ENCODE measurements around the gene CUEDC2.

CUEDC2 gene

DNA sequence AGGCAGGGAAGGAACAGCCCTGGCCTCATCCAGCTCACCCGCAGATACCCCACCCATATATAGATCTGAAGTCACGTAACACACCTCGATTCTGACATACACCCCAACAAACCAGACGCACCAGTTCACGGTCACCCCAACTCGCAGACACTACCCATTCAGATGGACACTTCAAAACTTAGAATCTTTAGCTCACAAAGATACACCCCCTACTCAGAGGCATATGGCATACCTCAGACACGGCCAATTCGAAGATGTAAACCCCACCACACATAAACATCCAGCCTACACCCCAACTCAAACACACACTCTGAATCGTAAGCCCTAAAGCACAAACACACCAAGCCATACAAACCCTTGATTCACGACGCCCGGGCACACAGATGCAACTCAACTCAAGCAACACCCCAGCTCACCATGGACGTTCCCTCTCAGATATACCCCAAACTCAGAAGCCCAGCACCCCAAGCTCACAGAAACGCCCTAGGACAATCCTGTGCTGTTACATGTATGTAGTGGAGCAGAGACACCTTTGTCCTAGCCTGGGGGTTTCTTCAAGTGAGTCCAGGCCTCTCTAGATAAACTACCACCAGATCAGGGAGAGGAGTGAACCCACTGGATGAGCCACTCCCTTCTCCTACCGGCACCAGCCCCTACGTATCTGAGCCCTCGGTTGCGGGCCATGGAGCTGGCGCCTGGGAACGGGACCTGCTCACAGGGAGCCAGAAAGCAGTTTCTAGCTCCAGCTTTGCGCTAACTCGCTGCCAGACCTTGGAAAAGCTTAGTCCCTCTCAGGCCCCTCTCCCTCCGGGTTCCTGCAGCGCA is 22.6 kb downstream of the CUEDC2 start:
- no peak for DNase-seq

GRCh38 chr10:102408728-102409603 is 23.4 kb downstream of the CUEDC2 start:
- peak; percentile 87 for DNase-seq

DNA sequence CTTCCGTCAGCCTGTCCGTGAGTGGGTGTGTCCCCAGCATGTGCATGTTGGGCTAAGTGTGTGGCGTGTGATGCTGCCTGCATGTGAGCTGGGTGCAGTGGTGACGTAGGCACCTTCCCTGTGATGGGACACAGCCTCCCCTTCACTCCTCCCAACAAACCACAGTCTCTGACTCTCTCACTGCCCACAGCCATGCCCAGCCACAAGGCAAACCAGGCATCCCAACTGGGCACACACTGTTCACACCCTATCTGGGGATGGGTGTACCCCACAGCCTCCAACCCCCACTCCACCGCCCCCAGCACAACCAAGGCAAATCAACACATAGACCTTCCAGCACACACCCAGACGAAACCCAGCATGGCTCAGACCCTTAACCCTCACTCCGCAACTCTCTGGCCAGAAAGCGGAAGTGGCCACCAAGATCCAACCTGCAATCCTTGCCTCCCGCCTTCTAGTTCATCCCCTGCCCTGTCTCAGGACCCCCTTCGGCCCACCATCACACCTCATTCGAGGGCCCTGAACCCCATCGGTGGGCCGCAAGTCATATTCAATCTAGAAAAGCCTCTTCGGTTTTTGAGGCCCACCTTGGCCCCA is 24.1 kb downstream of the CUEDC2 start:
- peak; percentile 35 for DNase-seq

- DNase-seq = no peak
These were observed 24.8 kb downstream of the CUEDC2 start for GRCh38 chr10:102407425-102408130.

GRCh38 chr10:102406815-102407214 is 25.6 kb downstream of the CUEDC2 start:
- no peak for DNase-seq

DNA sequence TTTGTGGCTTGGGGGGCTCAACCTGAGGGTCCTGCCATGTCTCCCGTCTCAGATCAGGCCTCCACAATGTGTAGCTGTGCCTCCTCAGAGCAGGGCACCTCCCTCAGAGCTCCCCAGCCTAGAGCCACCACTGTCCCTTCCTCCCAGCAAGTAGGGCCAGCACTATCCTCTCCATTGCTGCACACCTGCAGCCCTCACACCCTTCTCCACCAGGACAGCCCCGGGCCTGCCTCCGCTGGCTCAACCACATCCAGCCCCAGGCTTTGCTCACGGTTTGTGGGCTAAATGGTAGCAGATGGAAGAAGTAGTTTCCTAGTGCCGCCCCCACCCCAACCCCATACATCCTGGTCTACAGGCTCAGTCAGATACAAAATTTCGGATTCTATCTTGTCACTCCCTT is 26.7 kb downstream of the CUEDC2 start:
- DNase-seq = no peak

DNA sequence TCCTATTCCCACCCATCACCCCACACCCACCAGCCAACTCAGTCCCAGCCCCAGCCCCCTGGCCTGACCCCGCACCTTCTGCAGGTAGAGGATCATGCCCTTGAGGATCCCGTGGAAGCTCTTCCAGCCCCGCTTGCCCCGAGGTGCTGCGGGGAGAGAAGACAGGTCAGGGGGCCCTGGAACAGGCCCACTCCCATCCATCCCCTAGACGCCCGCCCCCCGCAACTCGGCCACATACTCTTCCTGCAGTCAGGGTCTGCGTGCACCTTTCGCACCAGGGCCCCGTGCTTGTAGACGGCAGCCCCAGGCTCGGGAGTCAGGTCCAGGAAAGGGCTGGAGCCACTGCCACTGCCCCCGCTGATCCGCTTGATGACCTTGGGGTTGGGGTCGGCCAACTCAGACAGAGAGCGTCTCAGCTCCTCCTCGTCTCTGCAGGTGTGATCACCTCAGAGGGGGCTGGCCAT is 27.2 kb downstream of the CUEDC2 start:
- no peak for DNase-seq

GRCh38 chr10:102404361-102405107 is 27.8 kb downstream of the CUEDC2 start:
- DNase-seq = no peak

GRCh38 chr10:102403115-102403514 is 29.3 kb downstream of the CUEDC2 start:
- DNase-seq = no peak

- no peak for DNase-seq
These were observed 29.9 kb downstream of the CUEDC2 start for GRCh38 chr10:102402512-102402896.

DNA sequence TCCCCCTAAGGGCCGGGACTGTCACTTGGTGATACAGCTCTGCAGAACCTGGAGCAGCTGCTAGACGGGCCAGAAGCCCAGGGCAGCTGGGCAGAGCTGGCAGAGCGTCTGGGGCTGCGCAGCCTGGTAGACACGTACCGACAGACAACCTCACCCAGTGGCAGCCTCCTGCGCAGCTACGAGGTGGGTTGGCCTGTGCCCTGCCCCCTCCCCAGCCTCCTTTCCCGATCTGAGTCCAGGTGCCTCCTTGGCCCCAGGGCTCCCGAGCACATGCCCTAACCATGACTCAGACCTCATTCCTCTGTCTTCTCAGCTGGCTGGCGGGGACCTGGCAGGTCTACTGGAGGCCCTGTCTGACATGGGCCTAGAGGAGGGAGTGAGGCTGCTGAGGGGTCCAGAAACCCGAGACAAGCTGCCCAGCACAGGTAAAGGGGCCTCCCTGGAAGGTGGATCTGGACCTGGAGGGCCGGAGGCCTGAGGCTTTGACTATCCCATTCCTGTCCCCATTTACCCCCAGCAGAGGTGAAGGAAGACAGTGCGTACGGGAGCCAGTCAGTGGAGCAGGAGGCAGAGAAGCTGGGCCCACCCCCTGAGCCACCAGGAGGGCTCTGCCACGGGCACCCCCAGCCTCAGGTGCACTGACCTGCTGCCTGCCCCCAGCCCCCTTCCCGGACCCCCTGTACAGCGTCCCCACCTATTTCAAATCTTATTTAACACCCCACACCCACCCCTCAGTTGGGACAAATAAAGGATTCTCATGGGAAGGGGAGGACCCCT is 30.5 kb downstream of the CUEDC2 start:
- no peak for DNase-seq

GRCh38 chr10:102401342-102401654 is 31.1 kb downstream of the CUEDC2 start:
- no peak for DNase-seq

DNA sequence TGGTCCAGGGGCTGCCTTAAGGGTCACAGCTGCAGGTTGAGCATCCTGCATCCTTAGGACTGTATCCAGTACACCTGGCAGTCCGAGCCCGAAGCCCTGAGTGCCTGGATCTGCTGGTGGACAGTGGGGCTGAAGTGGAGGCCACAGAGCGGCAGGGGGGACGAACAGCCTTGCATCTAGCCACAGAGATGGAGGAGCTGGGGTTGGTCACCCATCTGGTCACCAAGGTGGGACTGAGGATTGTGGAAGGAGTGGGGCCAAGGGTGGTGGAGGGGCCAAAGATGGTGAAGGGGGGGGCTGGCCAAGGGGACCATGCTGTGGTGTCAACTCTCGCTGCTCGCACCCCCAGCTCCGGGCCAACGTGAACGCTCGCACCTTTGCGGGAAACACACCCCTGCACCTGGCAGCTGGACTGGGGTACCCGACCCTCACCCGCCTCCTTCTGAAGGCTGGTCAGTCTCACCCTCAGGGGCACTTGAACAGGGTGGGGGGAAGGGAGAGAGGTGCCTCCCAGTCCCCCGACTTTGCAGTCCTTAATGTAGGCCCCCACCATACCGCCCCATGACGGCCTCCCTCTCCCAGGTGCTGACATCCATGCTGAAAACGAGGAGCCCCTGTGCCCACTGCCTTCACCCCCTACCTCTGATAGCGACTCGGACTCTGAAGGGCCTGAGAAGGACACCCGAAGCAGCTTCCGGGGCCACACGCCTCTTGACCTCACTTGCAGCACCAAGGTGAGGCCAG is 31.6 kb downstream of the CUEDC2 start:
- no peak for DNase-seq

DNA sequence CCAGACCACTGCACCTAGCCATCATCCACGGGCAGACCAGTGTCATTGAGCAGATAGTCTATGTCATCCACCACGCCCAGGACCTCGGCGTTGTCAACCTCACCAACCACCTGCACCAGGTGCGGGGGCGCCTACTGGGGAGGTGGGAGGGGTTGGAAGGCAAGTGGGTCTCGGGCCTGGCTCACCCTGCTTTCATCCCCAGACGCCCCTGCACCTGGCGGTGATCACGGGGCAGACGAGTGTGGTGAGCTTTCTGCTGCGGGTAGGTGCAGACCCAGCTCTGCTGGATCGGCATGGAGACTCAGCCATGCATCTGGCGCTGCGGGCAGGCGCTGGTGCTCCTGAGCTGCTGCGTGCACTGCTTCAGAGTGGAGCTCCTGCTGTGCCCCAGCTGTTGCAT is 32.3 kb downstream of the CUEDC2 start:
- no peak for DNase-seq

- DNase-seq = peak; percentile 92
These were observed 33.0 kb downstream of the CUEDC2 start for GRCh38 chr10:102399217-102400021.

DNA sequence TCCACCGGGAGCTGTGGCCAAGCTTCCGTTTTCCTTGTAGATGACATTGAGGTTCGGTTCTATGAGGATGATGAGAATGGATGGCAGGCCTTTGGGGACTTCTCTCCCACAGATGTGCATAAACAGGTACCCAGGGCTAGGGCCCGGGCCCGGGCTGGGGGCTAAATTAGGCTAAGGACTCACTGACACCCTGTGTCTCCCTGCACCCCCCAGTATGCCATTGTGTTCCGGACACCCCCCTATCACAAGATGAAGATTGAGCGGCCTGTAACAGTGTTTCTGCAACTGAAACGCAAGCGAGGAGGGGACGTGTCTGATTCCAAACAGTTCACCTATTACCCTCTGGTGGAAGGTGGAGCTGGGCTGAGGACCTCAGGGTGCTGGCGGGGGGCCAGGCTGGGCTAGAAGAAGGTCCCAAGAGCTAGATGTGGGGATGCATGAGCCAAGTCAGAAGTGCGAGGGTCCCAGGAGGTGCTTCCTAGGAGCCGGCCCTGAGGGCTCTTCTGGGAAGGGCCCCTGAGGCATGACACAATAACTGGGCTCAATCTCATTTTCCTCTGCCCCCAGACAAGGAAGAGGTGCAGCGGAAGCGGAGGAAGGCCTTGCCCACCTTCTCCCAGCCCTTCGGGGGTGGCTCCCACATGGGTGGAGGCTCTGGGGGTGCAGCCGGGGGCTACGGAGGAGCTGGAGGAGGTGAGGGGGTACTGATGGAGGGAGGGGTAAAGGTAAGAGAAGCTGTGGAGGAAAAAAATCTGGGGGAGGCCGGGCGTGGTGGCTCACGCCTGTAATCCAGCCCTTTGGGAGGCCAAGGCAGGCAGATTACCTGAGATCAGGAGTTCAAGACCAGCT is 34.0 kb downstream of the CUEDC2 start:
- no peak for DNase-seq

DNA sequence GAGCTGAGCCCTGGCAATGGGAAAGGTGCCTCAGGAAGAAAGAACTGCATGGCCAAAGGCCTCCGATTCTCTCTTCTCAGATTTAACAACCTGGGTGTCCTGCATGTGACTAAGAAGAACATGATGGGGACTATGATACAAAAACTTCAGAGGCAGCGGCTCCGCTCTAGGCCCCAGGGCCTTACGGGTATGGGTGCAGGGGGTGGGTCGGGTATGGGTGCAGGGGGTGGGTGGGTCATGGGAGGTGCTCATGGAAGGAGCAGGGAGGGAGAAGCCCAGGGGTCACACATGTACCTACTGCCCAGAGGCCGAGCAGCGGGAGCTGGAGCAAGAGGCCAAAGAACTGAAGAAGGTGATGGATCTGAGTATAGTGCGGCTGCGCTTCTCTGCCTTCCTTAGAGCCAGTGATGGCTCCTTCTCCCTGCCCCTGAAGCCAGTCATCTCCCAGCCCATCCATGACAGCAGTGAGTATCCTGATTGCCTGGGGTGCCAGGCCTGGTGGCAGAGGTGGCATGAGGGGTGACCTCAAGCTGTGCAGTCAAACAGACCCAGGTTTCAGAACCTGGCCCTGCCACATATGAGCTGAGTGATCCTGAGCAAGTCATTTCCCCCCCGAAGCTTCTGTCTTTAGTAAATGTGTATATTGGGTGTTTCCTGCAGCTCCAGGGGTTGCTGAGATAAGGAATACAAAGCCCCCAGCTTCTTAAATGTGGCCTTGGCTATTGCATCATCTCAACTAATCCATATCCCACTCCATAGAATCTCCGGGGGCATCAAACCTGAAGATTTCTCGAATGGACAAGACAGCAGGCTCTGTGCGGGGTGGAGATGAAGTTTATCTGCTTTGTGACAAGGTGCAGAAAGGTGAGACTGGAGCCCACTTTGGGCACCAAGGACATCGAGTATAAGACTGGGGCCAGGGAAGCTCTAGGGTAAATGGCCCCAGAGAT is 34.9 kb downstream of the CUEDC2 start:
- no peak for DNase-seq

DNA sequence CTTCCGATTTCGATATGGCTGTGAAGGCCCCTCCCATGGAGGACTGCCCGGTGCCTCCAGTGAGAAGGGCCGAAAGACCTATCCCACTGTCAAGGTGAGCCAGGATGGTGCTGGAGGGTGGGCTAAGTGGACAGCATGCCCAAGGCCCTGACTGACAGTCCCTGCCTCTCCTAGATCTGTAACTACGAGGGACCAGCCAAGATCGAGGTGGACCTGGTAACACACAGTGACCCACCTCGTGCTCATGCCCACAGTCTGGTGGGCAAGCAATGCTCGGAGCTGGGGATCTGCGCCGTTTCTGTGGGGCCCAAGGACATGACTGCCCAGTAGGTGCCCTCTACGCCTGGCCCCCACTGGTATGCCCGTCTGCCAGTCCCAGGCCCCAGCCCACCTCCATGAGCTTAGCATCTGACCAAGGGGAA is 35.6 kb downstream of the CUEDC2 start:
- DNase-seq = peak; percentile 20

Data from right hindlimb (tissue), 1 donor.